Liver (tissue), 9 donors: ENCODE results near the gene SLITRK3. TPM values are rescaled to one million over a fixed set of nuclear protein-coding genes. Genes with fewer than 3 reads are reported as not detected.

Experiments used
- DNase-seq: peaks from one replicate; pipeline ENCODE4 v3.0.0-alpha.2; 2017; ENCODE audit warnings: low spot score
- H3K27ac ChIP-seq, 2 donors: one replicate each; pipeline ENCODE4 v1.7.0; 2013; ENCODE audit warnings: inconsistent platforms in 2 of 2, low read length in 2 of 2, control low read depth in 1 of 2, low read depth in 1 of 2, mild to moderate bottlenecking in 1 of 2
- H3K27me3 ChIP-seq, 4 donors: one replicate each; pipeline versions ENCODE4 v1.6.1 to v1.7.0; 2013; ENCODE audit warnings: low read length in 3 of 4, inconsistent platforms in 1 of 4, mild to moderate bottlenecking in 1 of 4, moderate library complexity in 1 of 4; ENCODE audit not compliant: control insufficient read depth in 4 of 4, insufficient read depth in 4 of 4
- H3K36me3 ChIP-seq, 4 donors: one replicate each; pipeline versions ENCODE4 v1.6.1 to v1.7.0; 2013; ENCODE audit warnings: low read length in 3 of 4, mild to moderate bottlenecking in 3 of 4, low read depth in 1 of 4, moderate library complexity in 1 of 4; ENCODE audit not compliant: control insufficient read depth in 4 of 4, insufficient read depth in 3 of 4
- H3K4me1 ChIP-seq, 4 donors: one replicate each; pipeline versions ENCODE4 v1.6.1 to v1.7.0; 2013; ENCODE audit warnings: low read length in 3 of 4, mild to moderate bottlenecking in 3 of 4, moderate library complexity in 1 of 4; ENCODE audit not compliant: control insufficient read depth in 4 of 4, insufficient read depth in 4 of 4
- H3K4me3 ChIP-seq, 3 donors: one replicate each; pipeline versions ENCODE4 v1.6.1 to v1.7.0; 2013; ENCODE audit warnings: low read length in 3 of 3, control low read depth in 1 of 3, low read depth in 1 of 3, mild to moderate bottlenecking in 1 of 3
- H3K9ac ChIP-seq, 2 donors: one replicate each; pipeline ENCODE4 v1.7.0; 2013; ENCODE audit warnings: low read length in 2 of 2, mild to moderate bottlenecking in 2 of 2, moderate library complexity in 2 of 2, control low read depth in 1 of 2, low read depth in 1 of 2
- H3K9me3 ChIP-seq, 4 donors: one replicate each; pipeline versions ENCODE4 v1.6.1 to v1.7.0; 2013; ENCODE audit warnings: low read length in 3 of 4; ENCODE audit not compliant: control insufficient read depth in 4 of 4
- FOXA1 ChIP-seq: IDR thresholded peaks from 2 replicates; pipeline ENCODE4 v1.6.1; 2016; ENCODE audit warnings: antibody characterized with exemption
- GABPA ChIP-seq, 2 donors: IDR thresholded peaks in 1 of 2; conservative IDR thresholded peaks in 1 of 2; 2 replicates each; pipeline ENCODE4 v1.6.1; 2016; ENCODE audit warnings: antibody characterized with exemption in 2 of 2, mild to moderate bottlenecking in 1 of 2, moderate library complexity in 1 of 2
- HNF4A ChIP-seq, 2 donors: conservative IDR thresholded peaks; 2 replicates each; pipeline ENCODE4 v1.6.1; 2016; ENCODE audit warnings: antibody characterized with exemption in 2 of 2, mild to moderate bottlenecking in 2 of 2
- HNF4G ChIP-seq: IDR thresholded peaks from 2 replicates; pipeline ENCODE4 v1.6.1; 2016; ENCODE audit warnings: antibody characterized with exemption
- JUND ChIP-seq, 2 donors: IDR thresholded peaks; 2 replicates each; pipeline ENCODE4 v1.6.1; 2016; ENCODE audit warnings: antibody characterized with exemption in 2 of 2
- RAD21 ChIP-seq, 2 donors: IDR thresholded peaks; 2 replicates each; pipeline ENCODE4 v1.6.1; 2016; ENCODE audit warnings: antibody characterized with exemption in 2 of 2, mild to moderate bottlenecking in 2 of 2
- RXRA ChIP-seq, 2 donors: IDR thresholded peaks; 2 replicates each; pipeline ENCODE4 v1.6.1; 2017 to 2018; ENCODE audit warnings: antibody characterized with exemption in 2 of 2, mild to moderate bottlenecking in 1 of 2
- SP1 ChIP-seq: IDR thresholded peaks from 2 replicates; pipeline ENCODE4 v1.6.1; 2018; ENCODE audit warnings: antibody characterized with exemption, mild to moderate bottlenecking
- TAF1 ChIP-seq: conservative IDR thresholded peaks from 2 replicates; pipeline ENCODE4 v1.6.1; 2016; ENCODE audit warnings: antibody characterized with exemption, mild to moderate bottlenecking
- WGBS: extraction: QIAGEN DNeasy Blood & Tissue Kit; methylation state at CpG from one replicate; pipeline ENCODE4 v1.1.7; 2013; 5-methylcytosine and 5-hydroxymethylcytosine counted together
- polyA plus RNA-seq, 2 donors: library from polyadenylated mRNA; stranded (reverse) in 1 of 2; unstranded in 1 of 2; fragments of 200-250 nt in 1 of 2; fragments of >200 nt in 1 of 2; fragmentation: Nextera tagmentation in 1 of 2; extraction: Ambion mirVana in 1 of 2; gene quantifications; one replicate each; pipeline versions ENCODE4 v1.2.1 to v1.2.3, GENCODE V29; 2013 to 2015
- total RNA-seq, 2 donors: library from RNA; depleted of rRNA; stranded (reverse); fragments of >200 nt; gene quantifications; one replicate each; pipeline ENCODE4 v1.2.3, GENCODE V29; 2014
- TF ChIP-seq, protein P1 (sequence below): fragments of 150-350 bp; IDR thresholded peaks from 2 replicates; pipeline ENCODE4 v1.5.1; 2017; ENCODE audit warnings: improper control_type of control experiment, low read depth, low read length; ENCODE audit not compliant: missing input control
- TF ChIP-seq, protein P2 (sequence below): IDR thresholded peaks from 2 replicates; pipeline ENCODE4 v1.6.1; 2016; ENCODE audit warnings: antibody characterized with exemption, mild to moderate bottlenecking
- TF ChIP-seq, protein P3 (sequence below): IDR thresholded peaks from 2 replicates; pipeline ENCODE4 v1.6.1; 2016; ENCODE audit warnings: antibody characterized with exemption
- TF ChIP-seq, protein P4 (sequence below): IDR thresholded peaks from 2 replicates; pipeline ENCODE4 v1.6.1; 2016; ENCODE audit warnings: antibody characterized with exemption
- TF ChIP-seq, protein P5 (sequence below): IDR thresholded peaks from 2 replicates; pipeline ENCODE4 v1.6.1; 2016; ENCODE audit warnings: antibody characterized with exemption
- donor health status: healthy.
- donor health status: healthy.
- donor health status: healthy.
- donor health status: healthy.
- donor health status: healthy.

Gene SLITRK3
- total and polyA plus RNA-seq, 4 donors, result 0.05 to 4.2 (median 1.9) TPM

DNA sequence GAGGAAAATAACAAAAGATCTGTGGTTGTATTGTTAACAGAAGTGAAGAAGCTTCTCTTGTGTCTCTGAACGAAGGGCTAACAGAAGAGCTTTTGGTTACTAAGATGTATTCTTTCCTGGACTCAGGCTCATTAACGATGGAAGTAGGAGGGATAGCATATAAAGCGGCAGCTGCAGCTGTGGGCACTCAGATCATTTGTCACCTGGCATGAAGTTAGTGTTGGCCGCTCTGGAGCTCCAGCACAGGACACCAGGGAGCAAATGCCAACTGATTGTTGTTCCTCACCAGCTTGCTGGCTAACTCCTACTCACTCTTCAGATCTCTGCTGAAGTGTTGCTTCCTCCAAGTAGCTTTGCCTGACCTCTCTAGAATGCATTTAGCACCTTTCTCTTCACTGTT is 15.5 kb upstream of the SLITRK3 start:
- 33% methylated on average over 4 of the region's 4 CpGs for WGBS
- no peaks in the 10 kb centered on the region for H3K9me3 ChIP-seq
- no peak for DNase-seq
- no peak for TF ChIP-seq FOXA1
- TF ChIP-seq TAF1, result no peak
- no peak for TF ChIP-seq HNF4G
- no peak for TF ChIP-seq RAD21 (IDR thresholded peaks at IDR 0.05)
- TF ChIP-seq, protein P1, sequence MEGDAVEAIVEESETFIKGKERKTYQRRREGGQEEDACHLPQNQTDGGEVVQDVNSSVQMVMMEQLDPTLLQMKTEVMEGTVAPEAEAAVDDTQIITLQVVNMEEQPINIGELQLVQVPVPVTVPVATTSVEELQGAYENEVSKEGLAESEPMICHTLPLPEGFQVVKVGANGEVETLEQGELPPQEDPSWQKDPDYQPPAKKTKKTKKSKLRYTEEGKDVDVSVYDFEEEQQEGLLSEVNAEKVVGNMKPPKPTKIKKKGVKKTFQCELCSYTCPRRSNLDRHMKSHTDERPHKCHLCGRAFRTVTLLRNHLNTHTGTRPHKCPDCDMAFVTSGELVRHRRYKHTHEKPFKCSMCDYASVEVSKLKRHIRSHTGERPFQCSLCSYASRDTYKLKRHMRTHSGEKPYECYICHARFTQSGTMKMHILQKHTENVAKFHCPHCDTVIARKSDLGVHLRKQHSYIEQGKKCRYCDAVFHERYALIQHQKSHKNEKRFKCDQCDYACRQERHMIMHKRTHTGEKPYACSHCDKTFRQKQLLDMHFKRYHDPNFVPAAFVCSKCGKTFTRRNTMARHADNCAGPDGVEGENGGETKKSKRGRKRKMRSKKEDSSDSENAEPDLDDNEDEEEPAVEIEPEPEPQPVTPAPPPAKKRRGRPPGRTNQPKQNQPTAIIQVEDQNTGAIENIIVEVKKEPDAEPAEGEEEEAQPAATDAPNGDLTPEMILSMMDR, result no peak
- TF ChIP-seq, protein P2, sequence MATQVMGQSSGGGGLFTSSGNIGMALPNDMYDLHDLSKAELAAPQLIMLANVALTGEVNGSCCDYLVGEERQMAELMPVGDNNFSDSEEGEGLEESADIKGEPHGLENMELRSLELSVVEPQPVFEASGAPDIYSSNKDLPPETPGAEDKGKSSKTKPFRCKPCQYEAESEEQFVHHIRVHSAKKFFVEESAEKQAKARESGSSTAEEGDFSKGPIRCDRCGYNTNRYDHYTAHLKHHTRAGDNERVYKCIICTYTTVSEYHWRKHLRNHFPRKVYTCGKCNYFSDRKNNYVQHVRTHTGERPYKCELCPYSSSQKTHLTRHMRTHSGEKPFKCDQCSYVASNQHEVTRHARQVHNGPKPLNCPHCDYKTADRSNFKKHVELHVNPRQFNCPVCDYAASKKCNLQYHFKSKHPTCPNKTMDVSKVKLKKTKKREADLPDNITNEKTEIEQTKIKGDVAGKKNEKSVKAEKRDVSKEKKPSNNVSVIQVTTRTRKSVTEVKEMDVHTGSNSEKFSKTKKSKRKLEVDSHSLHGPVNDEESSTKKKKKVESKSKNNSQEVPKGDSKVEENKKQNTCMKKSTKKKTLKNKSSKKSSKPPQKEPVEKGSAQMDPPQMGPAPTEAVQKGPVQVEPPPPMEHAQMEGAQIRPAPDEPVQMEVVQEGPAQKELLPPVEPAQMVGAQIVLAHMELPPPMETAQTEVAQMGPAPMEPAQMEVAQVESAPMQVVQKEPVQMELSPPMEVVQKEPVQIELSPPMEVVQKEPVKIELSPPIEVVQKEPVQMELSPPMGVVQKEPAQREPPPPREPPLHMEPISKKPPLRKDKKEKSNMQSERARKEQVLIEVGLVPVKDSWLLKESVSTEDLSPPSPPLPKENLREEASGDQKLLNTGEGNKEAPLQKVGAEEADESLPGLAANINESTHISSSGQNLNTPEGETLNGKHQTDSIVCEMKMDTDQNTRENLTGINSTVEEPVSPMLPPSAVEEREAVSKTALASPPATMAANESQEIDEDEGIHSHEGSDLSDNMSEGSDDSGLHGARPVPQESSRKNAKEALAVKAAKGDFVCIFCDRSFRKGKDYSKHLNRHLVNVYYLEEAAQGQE, result peak; percentile 49
- peak in 1 of 2 donors; percentile 8 for TF ChIP-seq RXRA (IDR thresholded peaks at IDR 0.05)
- peak; percentile 12 for TF ChIP-seq SP1
- TF ChIP-seq GABPA (IDR thresholded peaks at IDR 0.05 in 1 of 2, conservative IDR thresholded peaks at IDR 0.05 in 1 of 2), result no peak
- TF ChIP-seq, protein P3, sequence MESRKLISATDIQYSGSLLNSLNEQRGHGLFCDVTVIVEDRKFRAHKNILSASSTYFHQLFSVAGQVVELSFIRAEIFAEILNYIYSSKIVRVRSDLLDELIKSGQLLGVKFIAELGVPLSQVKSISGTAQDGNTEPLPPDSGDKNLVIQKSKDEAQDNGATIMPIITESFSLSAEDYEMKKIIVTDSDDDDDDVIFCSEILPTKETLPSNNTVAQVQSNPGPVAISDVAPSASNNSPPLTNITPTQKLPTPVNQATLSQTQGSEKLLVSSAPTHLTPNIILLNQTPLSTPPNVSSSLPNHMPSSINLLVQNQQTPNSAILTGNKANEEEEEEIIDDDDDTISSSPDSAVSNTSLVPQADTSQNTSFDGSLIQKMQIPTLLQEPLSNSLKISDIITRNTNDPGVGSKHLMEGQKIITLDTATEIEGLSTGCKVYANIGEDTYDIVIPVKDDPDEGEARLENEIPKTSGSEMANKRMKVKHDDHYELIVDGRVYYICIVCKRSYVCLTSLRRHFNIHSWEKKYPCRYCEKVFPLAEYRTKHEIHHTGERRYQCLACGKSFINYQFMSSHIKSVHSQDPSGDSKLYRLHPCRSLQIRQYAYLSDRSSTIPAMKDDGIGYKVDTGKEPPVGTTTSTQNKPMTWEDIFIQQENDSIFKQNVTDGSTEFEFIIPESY, result no peak
- peak in 1 of 2 donors; percentile 30 for TF ChIP-seq HNF4A (conservative IDR thresholded peaks at IDR 0.05)
- TF ChIP-seq JUND (IDR thresholded peaks at IDR 0.05), result no peak
- no peaks in the 10 kb centered on the region for H3K36me3 ChIP-seq
- peak overlapping the region; percentile 44 to 54 for H3K27ac ChIP-seq
- no peaks in the 10 kb centered on the region for H3K27me3 ChIP-seq
- H3K4me1 ChIP-seq, result peaks cover 3 to 49% (median 25%) of the 10 kb centered on the region in 4 donors
- peak overlapping the region in 1 of 3 donors; percentile 10 for H3K4me3 ChIP-seq
- peak overlapping the region in 1 of 2 donors; percentile 77 for H3K9ac ChIP-seq

DNA sequence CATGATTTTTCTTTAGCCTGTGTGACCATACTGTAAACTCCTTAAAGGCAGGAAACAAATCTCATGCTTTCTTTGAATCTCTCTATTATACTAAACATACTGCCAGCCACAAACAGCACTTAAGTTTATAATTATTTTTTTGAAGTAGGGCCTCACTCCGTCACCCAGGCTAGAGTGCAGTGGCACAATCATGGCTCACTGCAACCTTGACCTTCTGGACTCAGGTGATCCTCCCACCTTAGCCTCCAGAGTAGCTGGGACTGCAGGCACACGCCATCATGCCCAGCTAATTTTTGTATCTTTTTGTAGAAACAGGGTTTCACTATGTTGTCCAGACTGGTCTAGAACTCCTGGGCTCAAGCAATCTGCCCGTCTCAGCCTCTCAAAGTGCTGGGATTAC is 14.5 kb upstream of the SLITRK3 start:
- Histone ChIP-seq H3K4me1 (peaks cover 3 to 48% (median 25%) of the 10 kb centered on the region in 4 donors), H3K9ac (no peak overlapping the region), H3K36me3 (no peaks in the 10 kb centered on the region), H3K9me3 (no peaks in the 10 kb centered on the region), H3K27ac (no peak overlapping the region), H3K27me3 (no peaks in the 10 kb centered on the region), H3K4me3 (no peak overlapping the region)
- no peak for DNase-seq
- WGBS, result 76% methylated on average over 3 of the region's 3 CpGs
- TF ChIP-seq, protein P2, result no peak
- TF ChIP-seq, protein P4, sequence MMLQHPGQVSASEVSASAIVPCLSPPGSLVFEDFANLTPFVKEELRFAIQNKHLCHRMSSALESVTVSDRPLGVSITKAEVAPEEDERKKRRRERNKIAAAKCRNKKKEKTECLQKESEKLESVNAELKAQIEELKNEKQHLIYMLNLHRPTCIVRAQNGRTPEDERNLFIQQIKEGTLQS, result no peak
- TF ChIP-seq GABPA (IDR thresholded peaks at IDR 0.05 in 1 of 2, conservative IDR thresholded peaks at IDR 0.05 in 1 of 2) (no peak), JUND (IDR thresholded peaks at IDR 0.05) (no peak), HNF4A (conservative IDR thresholded peaks at IDR 0.05) (no peak)
- TF ChIP-seq, protein P5, sequence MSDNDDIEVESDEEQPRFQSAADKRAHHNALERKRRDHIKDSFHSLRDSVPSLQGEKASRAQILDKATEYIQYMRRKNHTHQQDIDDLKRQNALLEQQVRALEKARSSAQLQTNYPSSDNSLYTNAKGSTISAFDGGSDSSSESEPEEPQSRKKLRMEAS, result no peak
